Lower lobe of right lung (tissue), 2 donors: ENCODE results near the gene METTL2B. TPM values are rescaled to one million over a fixed set of nuclear protein-coding genes. Genes with fewer than 3 reads are reported as not detected.

Source experiments
- ATAC-seq, 2 donors: fragments of 200-7000 bp; cut with Tn5 transposase; one replicate each; pipeline ENCODE4 v1.9.1; 2020 to 2022; ENCODE audit warnings: mild to moderate bottlenecking in 2 of 2, moderate library complexity in 2 of 2
- DNase-seq: peaks from one replicate; pipeline ENCODE4 v3.0.0-alpha.2; 2020
- H3K27ac ChIP-seq: fragments of 200-600 bp; one replicate; pipeline ENCODE4 v1.8.0; 2022
- H3K27me3 ChIP-seq: fragments of 200-600 bp; one replicate; pipeline ENCODE4 v1.8.0; 2022; ENCODE audit warnings: low read depth
- H3K36me3 ChIP-seq: fragments of 200-600 bp; one replicate; pipeline ENCODE4 v1.8.0; 2022; ENCODE audit warnings: mild to moderate bottlenecking
- H3K4me1 ChIP-seq: fragments of 200-600 bp; one replicate; pipeline ENCODE4 v1.8.0; 2022
- H3K4me3 ChIP-seq: fragments of 200-600 bp; one replicate; pipeline ENCODE4 v1.8.0; 2022; ENCODE audit warnings: mild to moderate bottlenecking
- H3K9me3 ChIP-seq: fragments of 200-600 bp; one replicate; pipeline ENCODE4 v1.8.0; 2022
- CTCF ChIP-seq: fragments of 200-600 bp; IDR thresholded peaks from one replicate; pipeline ENCODE4 v1.8.0; 2022; ENCODE audit warnings: antibody characterized with exemption, mild to moderate bottlenecking
- intact Hi-C: fragments of 100-400 bp; cut with DNase I; formaldehyde crosslinking; loops from one replicate; pipeline ENCODE4 v1.11.0; 2022
- total RNA-seq: library from RNA; stranded (reverse); fragmentation: NEBNext Ultra II Directional; extraction: Animal tissue kit (Norgen Biotek cat#: 25700); gene quantifications from one replicate; pipeline ENCODE4 v1.2.1, GENCODE V29; 2021
- donor health status: DM: no; HTN: yes; CAD: no; lungs with severe emphysema.

METTL2B gene
- total RNA-seq, 1 donor from 2014 or later = 19.1 TPM

- Histone ChIP-seq H3K4me1 (no peaks in the 10 kb centered on the region), H3K4me3 (no peak overlapping the region), H3K27ac (no peak overlapping the region), H3K36me3 (no peaks in the 10 kb centered on the region), H3K27me3 (peaks cover 6% of the 10 kb centered on the region), H3K9me3 (no peaks in the 10 kb centered on the region)
- DNase-seq (no peak), ATAC-seq (no peak)
- intact Hi-C loops = no loop called here
- no peak for TF ChIP-seq CTCF
Measured at GRCh38 chr7:128434413-128435326, 41.9 kb upstream of the METTL2B start.

GRCh38 chr7:128435327-128435686, 41.2 kb upstream of the METTL2B start:
- no peak overlapping the region for H3K27ac ChIP-seq
- ATAC-seq (peak in 1 of 2 donors; percentile 54), DNase-seq (no peak)
- H3K36me3 ChIP-seq = no peaks in the 10 kb centered on the region
- intact Hi-C loops = no loop called here
- no peak for TF ChIP-seq CTCF
- H3K9me3 ChIP-seq = no peaks in the 10 kb centered on the region
- H3K4me1 ChIP-seq = no peaks in the 10 kb centered on the region
- peaks cover 3% of the 10 kb centered on the region for H3K27me3 ChIP-seq
- no peak overlapping the region for H3K4me3 ChIP-seq

GRCh38 chr7:128437426-128438332, 38.9 kb upstream of the METTL2B start:
- no peak for TF ChIP-seq CTCF
- peak; percentile 57 to 68 for ATAC-seq
- intact Hi-C loops = no loop called here

GRCh38 chr7:128442356-128442755, 34.2 kb upstream of the METTL2B start:
- ATAC-seq = no peak
- H3K27me3 ChIP-seq = no peaks in the 10 kb centered on the region

More at GRCh38 chr7:128437426-128438332, 38.9 kb upstream of the METTL2B start:
- DNase-seq = peak; percentile 49
- no peaks in the 10 kb centered on the region for H3K27me3 ChIP-seq
- peak overlapping the region; percentile 25 for H3K27ac ChIP-seq
- H3K4me3 ChIP-seq = no peak overlapping the region
- no peaks in the 10 kb centered on the region for H3K4me1 ChIP-seq
- H3K9me3 ChIP-seq = no peaks in the 10 kb centered on the region
- no peaks in the 10 kb centered on the region for H3K36me3 ChIP-seq

More at GRCh38 chr7:128442356-128442755, 34.2 kb upstream of the METTL2B start:
- no peak for TF ChIP-seq CTCF
- no peak for DNase-seq
- no peaks in the 10 kb centered on the region for H3K36me3 ChIP-seq
- H3K9me3 ChIP-seq = no peaks in the 10 kb centered on the region
- no peak overlapping the region for H3K4me3 ChIP-seq
- intact Hi-C loops = no loop called here
- no peak overlapping the region for H3K27ac ChIP-seq
- no peaks in the 10 kb centered on the region for H3K4me1 ChIP-seq
